B cell (primary cell): Measurements from ENCODE around the gene AOPEP. TPM values are rescaled to one million over a fixed set of nuclear protein-coding genes. Genes with fewer than 3 reads are reported as not detected.

Experiments used
- ATAC-seq: fragments of 200-7000 bp; cut with Tn5 transposase; one replicate; pipeline ENCODE4 v1.10.0; 2021; ENCODE audit warnings: low read depth, mild to moderate bottlenecking, moderate number of reproducible peaks, moderate library complexity
- CTCF ChIA-PET: fragments of 350-600 bp; sonication (Branson Sonifier 250); formaldehyde crosslinking; loops from one replicate; lab custom pipeline; 2021; ENCODE audit warnings: antibody characterized with exemption, inconsistent platforms; lab: Charles Lee
- POLR2A ChIA-PET: fragments of 350-600 bp; sonication (Branson Sonifier 250); formaldehyde crosslinking; loops from one replicate; lab custom pipeline; 2021; ENCODE audit warnings: antibody characterized with exemption; lab: Charles Lee
- DNase-seq: peaks from one replicate; pipeline ENCODE4 v3.0.0; 2013
- H2AFZ ChIP-seq: 2 replicates; pipeline ENCODE4 v1.6.1; 2012; ENCODE audit warnings: mild to moderate bottlenecking, low read depth, low read length; ENCODE audit not compliant: insufficient read depth, poor library complexity, severe bottlenecking
- H3K27ac ChIP-seq, 2 donors: 1 replicate in 1 of 2; 2 replicates in 1 of 2; pipeline ENCODE4 v1.5.1; 2012 to 2013; ENCODE audit warnings: low read length in 2 of 2, mild to moderate bottlenecking in 2 of 2, moderate library complexity in 1 of 2
- H3K27me3 ChIP-seq, 4 experiments: fragments of 200-600 bp in 1 of 4; sonication (generic) in 1 of 4; replicated peaks in 1 of 4; 1 replicate in 2 of 4; 2 replicates in 2 of 4; pipeline versions ENCODE4 v1.6.1 to v1.7.0; 2013 to 2016; ENCODE audit warnings: low read length in 3 of 4, mild to moderate bottlenecking in 2 of 4, mixed read lengths in 1 of 4, moderate library complexity in 1 of 4; ENCODE audit not compliant: insufficient read depth in 4 of 4, control insufficient read depth in 3 of 4; ENCODE audit errors: control extremely low read depth in 1 of 4
- H3K36me3 ChIP-seq, 2 experiments: replicated peaks in 1 of 2; 1 replicate in 1 of 2; 2 replicates in 1 of 2; pipeline versions ENCODE4 v1.6.1 to v1.7.1; 2013; ENCODE audit warnings: low read length in 1 of 2; ENCODE audit not compliant: insufficient read depth in 2 of 2, control insufficient read depth in 1 of 2; ENCODE audit errors: control extremely low read depth in 1 of 2, extremely low read depth in 1 of 2
- H3K4me1 ChIP-seq, 2 donors: fragments of 200-600 bp in 1 of 2; sonication (generic) in 1 of 2; 1 replicate in 1 of 2; 2 replicates in 1 of 2; pipeline versions ENCODE4 v1.5.1 to v1.6.1; 2013 to 2017; ENCODE audit warnings: low read length in 2 of 2; ENCODE audit not compliant: control insufficient read depth in 2 of 2, insufficient read depth in 2 of 2
- H3K4me2 ChIP-seq: replicated peaks from 2 replicates; pipeline ENCODE3; 2012; ENCODE audit warnings: mild to moderate bottlenecking, low read depth, low read length; ENCODE audit not compliant: poor library complexity, severe bottlenecking
- H3K4me3 ChIP-seq, 5 experiments: fragments of 200-600 bp in 1 of 5; sonication (generic) in 1 of 5; 1 replicate in 3 of 5; 2 replicates in 2 of 5; pipeline versions ENCODE4 v1.5.1 to v1.7.0; 2011 to 2016; ENCODE audit warnings: low read length in 4 of 5, mild to moderate bottlenecking in 4 of 5, low read depth in 2 of 5, control low read depth in 1 of 5, moderate library complexity in 1 of 5; ENCODE audit not compliant: insufficient read depth in 1 of 5; ENCODE audit errors: control extremely low read depth in 1 of 5, extremely low read depth in 1 of 5
- H3K79me2 ChIP-seq: fragments of 200-600 bp; sonication (generic); one replicate; pipeline ENCODE4 v1.6.0; 2016; ENCODE audit warnings: low read length; ENCODE audit not compliant: control insufficient read depth, insufficient read depth
- H3K9ac ChIP-seq: fragments of 200-600 bp; sonication (generic); 2 replicates; pipeline ENCODE4 v1.6.1; 2017; ENCODE audit warnings: mild to moderate bottlenecking, low read length, moderate library complexity
- H3K9me3 ChIP-seq, 3 donors: one replicate each; pipeline versions ENCODE4 v1.6.1 to v1.7.1; 2013; ENCODE audit warnings: low read length in 2 of 3; ENCODE audit not compliant: control insufficient read depth in 2 of 3, insufficient read depth in 1 of 3; ENCODE audit errors: control extremely low read depth in 1 of 3
- H4K20me1 ChIP-seq: 2 replicates; pipeline ENCODE4 v1.6.0; 2012; ENCODE audit warnings: mild to moderate bottlenecking, low read length; ENCODE audit not compliant: insufficient read depth, control insufficient read depth, poor library complexity, severe bottlenecking
- H3K27ac Mint-ChIP-seq: one replicate; pipeline ENCODE4 v1.8.0; 2021; ENCODE audit warnings: mixed read lengths
- H3K27me3 Mint-ChIP-seq: one replicate; pipeline ENCODE4 v1.8.0; 2021; ENCODE audit warnings: mixed read lengths
- H3K4me1 Mint-ChIP-seq: one replicate; pipeline ENCODE4 v1.8.0; 2021; ENCODE audit warnings: mixed read lengths
- H3K4me3 Mint-ChIP-seq: one replicate; pipeline ENCODE4 v1.8.0; 2021; ENCODE audit warnings: mixed read lengths
- H3K9me3 Mint-ChIP-seq: one replicate; pipeline ENCODE4 v1.8.0; 2022; ENCODE audit warnings: mixed read lengths; ENCODE audit not compliant: insufficient read depth
- EZH2 ChIP-seq: IDR thresholded peaks from 2 replicates; pipeline ENCODE4 v1.6.1; 2012; ENCODE audit warnings: borderline replicate concordance, low read depth, mild to moderate bottlenecking, moderate library complexity, low read length; ENCODE audit not compliant: insufficient read depth, poor library complexity, severe bottlenecking
- WGBS: methylation state at CpG from one replicate; pipeline ENCODE4 v1.1.5; 2013; ENCODE audit warnings: missing lambda C conversion rate; ENCODE audit not compliant: insufficient coverage; 5-methylcytosine and 5-hydroxymethylcytosine counted together
- intact Hi-C: fragments of 100-400 bp; cut with micrococcal nuclease; formaldehyde crosslinking; loops from one replicate; pipeline ENCODE4 v1.10.0; 2022
- polyA plus RNA-seq: library from polyadenylated mRNA; depleted of rRNA; stranded (reverse); fragments of >200 nt; gene quantifications from 2 replicates; pipeline ENCODE4 v1.2.3, GENCODE V29; 2012
- total RNA-seq, 2 donors: library from RNA; stranded (reverse); fragments of 120-200 nt in 1 of 2; gene quantifications; 1 replicate in 1 of 2; 2 replicates in 1 of 2; pipeline versions ENCODE4 v1.2.3 to v1.2.4, GENCODE V29; 2013 to 2022
- TF ChIP-seq, protein P1 (sequence below): fragments of 200-600 bp; IDR thresholded peaks from one replicate; pipeline ENCODE4 v1.8.0; 2022; ENCODE audit warnings: antibody characterized with exemption, mild to moderate bottlenecking

The AOPEP gene
- total and polyA plus RNA-seq, 2 donors (not counting 1 experiment from before 2014, with no cell fraction given), result 5.1 to 35.8 TPM

DNA sequence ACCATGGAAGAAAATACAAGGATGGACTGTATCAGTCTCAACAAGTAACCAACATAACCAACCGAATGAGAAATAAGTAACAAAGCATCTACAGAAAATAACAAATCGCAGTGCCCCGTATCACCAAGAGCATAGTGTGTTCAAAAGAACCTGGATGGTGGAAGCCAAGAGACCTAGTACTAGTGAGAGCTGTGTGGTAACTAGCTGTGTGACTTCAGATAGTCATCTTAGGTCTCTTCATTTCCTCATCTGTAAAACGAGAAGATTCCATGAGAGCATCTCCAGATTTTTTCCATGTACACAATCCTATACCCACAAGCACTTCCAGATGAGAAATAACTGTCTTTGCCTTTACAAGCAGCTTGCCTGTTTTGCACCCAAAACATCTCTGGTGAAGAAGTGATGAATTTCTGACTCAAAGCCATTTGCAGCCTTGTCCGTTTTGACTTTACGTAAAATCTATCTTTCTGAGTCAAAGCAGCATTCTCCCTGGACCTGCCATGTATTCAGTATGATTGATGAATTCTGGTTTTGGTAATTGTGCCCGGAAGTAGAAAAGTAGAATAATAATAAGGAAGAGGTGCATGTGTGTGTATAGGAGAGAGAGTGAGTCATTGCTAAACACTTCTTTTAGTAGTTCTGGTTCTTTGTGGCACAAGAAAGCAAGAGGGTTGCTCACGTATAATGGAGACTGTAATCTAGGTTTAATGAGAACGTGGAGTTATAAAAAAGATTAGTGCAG is 41.0 kb downstream of the AOPEP start:
- Histone ChIP-seq H3K27ac (no peak overlapping the region), H3K9ac (no peak overlapping the region), H4K20me1 (no peaks in the 10 kb centered on the region), H3K4me1 (no peaks in the 10 kb centered on the region), H3K36me3 (no peaks in the 10 kb centered on the region), H2AFZ (no peak overlapping the region), H3K4me2 (no peak overlapping the region), H3K79me2 (peaks cover 15% of the 10 kb centered on the region), H3K27me3 (no peaks in the 10 kb centered on the region), H3K9me3 (peaks cover 0 to 4% (median 0%) of the 10 kb centered on the region in 3 donors), H3K4me3 (no peak overlapping the region)
- Mint-ChIP-seq H3K27me3 (no peaks in the 10 kb centered on the region), H3K4me3 (no peak overlapping the region), H3K4me1 (peaks cover 7% of the 10 kb centered on the region), H3K27ac (no peak overlapping the region), H3K9me3 (no peaks in the 10 kb centered on the region)
- intact Hi-C loops, result no loop called here
- ATAC-seq (no peak), DNase-seq (no peak)
- CTCF ChIA-PET, result interaction anchor here (1.5 kb wide), 1 partner anchor 150 kb away, joined by 3 read pairs; no protein-coding TSS in a partner anchor
- POLR2A ChIA-PET, result no interaction called here
- 76% methylated on average over 6 of the region's 9 CpGs for WGBS
- TF ChIP-seq EZH2, result no peak
- TF ChIP-seq, protein P1, sequence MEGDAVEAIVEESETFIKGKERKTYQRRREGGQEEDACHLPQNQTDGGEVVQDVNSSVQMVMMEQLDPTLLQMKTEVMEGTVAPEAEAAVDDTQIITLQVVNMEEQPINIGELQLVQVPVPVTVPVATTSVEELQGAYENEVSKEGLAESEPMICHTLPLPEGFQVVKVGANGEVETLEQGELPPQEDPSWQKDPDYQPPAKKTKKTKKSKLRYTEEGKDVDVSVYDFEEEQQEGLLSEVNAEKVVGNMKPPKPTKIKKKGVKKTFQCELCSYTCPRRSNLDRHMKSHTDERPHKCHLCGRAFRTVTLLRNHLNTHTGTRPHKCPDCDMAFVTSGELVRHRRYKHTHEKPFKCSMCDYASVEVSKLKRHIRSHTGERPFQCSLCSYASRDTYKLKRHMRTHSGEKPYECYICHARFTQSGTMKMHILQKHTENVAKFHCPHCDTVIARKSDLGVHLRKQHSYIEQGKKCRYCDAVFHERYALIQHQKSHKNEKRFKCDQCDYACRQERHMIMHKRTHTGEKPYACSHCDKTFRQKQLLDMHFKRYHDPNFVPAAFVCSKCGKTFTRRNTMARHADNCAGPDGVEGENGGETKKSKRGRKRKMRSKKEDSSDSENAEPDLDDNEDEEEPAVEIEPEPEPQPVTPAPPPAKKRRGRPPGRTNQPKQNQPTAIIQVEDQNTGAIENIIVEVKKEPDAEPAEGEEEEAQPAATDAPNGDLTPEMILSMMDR, result no peak

DNA sequence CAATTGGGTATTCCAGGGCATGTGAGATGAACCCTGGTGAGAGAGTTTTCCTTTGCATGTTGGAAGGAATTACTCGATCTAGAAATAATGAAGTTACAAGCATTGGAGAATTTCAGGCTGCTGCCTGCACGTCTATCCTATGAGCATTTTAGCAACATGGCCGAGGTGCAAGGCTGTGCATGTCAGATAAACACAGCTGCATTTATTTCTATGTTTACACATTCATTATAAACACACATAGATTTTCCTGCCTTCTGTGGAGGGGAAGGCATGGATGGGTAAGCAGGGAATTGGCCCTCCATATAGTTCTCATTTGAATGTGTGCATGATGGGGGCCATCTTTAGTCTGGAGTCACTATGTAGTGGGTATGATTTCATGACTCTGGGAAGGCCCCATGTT is 42.3 kb downstream of the AOPEP start:
- no peaks in the 10 kb centered on the region for H3K27me3 Mint-ChIP-seq
- H3K4me1 ChIP-seq, result no peaks in the 10 kb centered on the region
- H3K9me3 ChIP-seq, result peaks cover 0 to 4% (median 0%) of the 10 kb centered on the region in 3 donors
- no peaks in the 10 kb centered on the region for H3K9me3 Mint-ChIP-seq
- H3K4me2 ChIP-seq, result no peak overlapping the region
- H3K27ac Mint-ChIP-seq, result no peak overlapping the region
- no peak overlapping the region for H3K27ac ChIP-seq
- intact Hi-C loops, result no loop called here
- no peaks in the 10 kb centered on the region for H3K27me3 ChIP-seq
- ChIA-PET CTCF (no interaction called here), POLR2A (no interaction called here)
- H3K9ac ChIP-seq, result no peak overlapping the region
- H3K4me1 Mint-ChIP-seq, result peaks cover 7% of the 10 kb centered on the region
- TF ChIP-seq, protein P1, result no peak
- TF ChIP-seq EZH2, result no peak
- H4K20me1 ChIP-seq, result no peaks in the 10 kb centered on the region
- no peak overlapping the region for H3K4me3 Mint-ChIP-seq
- no peaks in the 10 kb centered on the region for H3K36me3 ChIP-seq
- no peak overlapping the region for H3K4me3 ChIP-seq
- no peak for DNase-seq
- ATAC-seq, result no peak
- 100% methylated on average over 1 of the region's 3 CpGs for WGBS
- H3K79me2 ChIP-seq, result peaks cover 11% of the 10 kb centered on the region
- H2AFZ ChIP-seq, result no peak overlapping the region
